HG03469 (cell line): Measurements from ENCODE around the gene RUBCNL.
"Not testable (repeated sequence)": the region's sequence is repeated elsewhere in the genome, so short reads cannot be mapped to it uniquely, and the experiment has no call there.

Experiments used
- ATAC-seq: cut with Tn5 transposase; IDR thresholded peaks from one replicate; pipeline ENCODE4 v1.9.1; 2021; ENCODE audit warnings: mild to moderate bottlenecking, moderate library complexity, moderate number of reproducible peaks; ENCODE audit not compliant: unreplicated experiment

Gene RUBCNL

GRCh38 chr13:46387064-46387851 lies at the start of gene RUBCNL:
TSS of gene RUBCNL (minus strand) at chr13:46387252. CDS start at chr13:46372475, 14,777 bp downstream.
- ATAC-seq = no peak

- not testable (repeated sequence) for ATAC-seq
Observed at GRCh38 chr13:46429558-46429957, 42.5 kb upstream of the RUBCNL start.

GRCh38 chr13:46405457-46405856 lies 18.4 kb upstream of the RUBCNL start:
- no peak for ATAC-seq

GRCh38 chr13:46404733-46405100 lies 17.7 kb upstream of the RUBCNL start:
- no peak for ATAC-seq

- ATAC-seq = no peak
Observed at GRCh38 chr13:46403851-46404732, 17.0 kb upstream of the RUBCNL start.

- ATAC-seq = no peak
Observed at GRCh38 chr13:46402178-46402577, 15.1 kb upstream of the RUBCNL start.

- no peak for ATAC-seq
Observed at GRCh38 chr13:46401432-46401831, 14.4 kb upstream of the RUBCNL start.

- ATAC-seq = no peak
Observed at GRCh38 chr13:46396341-46396740, 9.3 kb upstream of the RUBCNL start.

GRCh38 chr13:46392967-46393366 lies 5.9 kb upstream of the RUBCNL start:
- no peak for ATAC-seq

- peak; percentile 36 for ATAC-seq
Observed at GRCh38 chr13:46389457-46390451, 2.7 kb upstream of the RUBCNL start.

GRCh38 chr13:46388846-46389245 lies 1.8 kb upstream of the RUBCNL start:
- ATAC-seq = no peak

GRCh38 chr13:46388308-46388707 lies 1.3 kb upstream of the RUBCNL start:
- ATAC-seq = no peak

- no peak for ATAC-seq
Observed at GRCh38 chr13:46386392-46387063, 524 bp downstream of the RUBCNL start.

GRCh38 chr13:46385946-46386345 lies 1.1 kb downstream of the RUBCNL start:
- no peak for ATAC-seq

GRCh38 chr13:46383383-46383782 lies 3.7 kb downstream of the RUBCNL start:
- ATAC-seq = no peak

- peak; percentile 40 for ATAC-seq
Observed at GRCh38 chr13:46382224-46382623, 4.8 kb downstream of the RUBCNL start.

GRCh38 chr13:46380242-46380641 lies 6.8 kb downstream of the RUBCNL start:
- no peak for ATAC-seq

GRCh38 chr13:46379611-46380010 lies 7.4 kb downstream of the RUBCNL start:
- ATAC-seq = no peak

GRCh38 chr13:46378411-46378810 lies 8.6 kb downstream of the RUBCNL start:
- no peak for ATAC-seq

GRCh38 chr13:46377554-46377953 lies 9.5 kb downstream of the RUBCNL start:
- no peak for ATAC-seq
